Body of pancreas (tissue), 4 donors: ENCODE results near the gene CPT1A.

ENCODE experiments used
- CTCF ChIP-seq, 7 experiments: fragments of 450-650 bp in 4 of 7; fragments of 200-600 bp in 3 of 7; sonication (generic) in 3 of 7; IDR thresholded peaks; one replicate each; pipeline ENCODE4 v1.5.1; 2016 to 2019; ENCODE audit warnings: antibody characterized with exemption in 7 of 7
- POLR2A ChIP-seq, 3 donors: fragments of 450-650 bp; IDR thresholded peaks; one replicate each; pipeline ENCODE4 v1.6.1; 2016; ENCODE audit warnings: antibody characterized with exemption in 3 of 3, mild to moderate bottlenecking in 2 of 3

GRCh38 chr11:68840661-68841653, 759 bp downstream of the CPT1A start:
- peak; percentile 21 to 30 (median 25) for TF ChIP-seq POLR2A (IDR thresholded peaks at IDR 0.05)
- no peak for TF ChIP-seq CTCF (IDR thresholded peaks at IDR 0.05)
